Right atrium auricular region (tissue), 2 donors: ENCODE results near the gene SOX3. TPM values are rescaled to one million over a fixed set of nuclear protein-coding genes. Genes with fewer than 3 reads are reported as not detected.

Source experiments
- DNase-seq: peaks from one replicate; pipeline ENCODE4 v3.0.0-alpha.2; 2019; ENCODE audit warnings: low spot score
- H3K27ac ChIP-seq, 2 donors: fragments of 200-600 bp; sonication (generic); 1 replicate in 1 of 2; 2 replicates in 1 of 2; pipeline ENCODE4 v1.5.1; 2016 to 2019
- H3K27me3 ChIP-seq, 2 donors: fragments of 200-600 bp; sonication (generic); one replicate each; pipeline versions ENCODE4 v1.5.1 to v1.6.0; 2017 to 2019
- H3K36me3 ChIP-seq: fragments of 200-600 bp; sonication (generic); one replicate; pipeline ENCODE4 v1.5.1; 2016
- H3K4me1 ChIP-seq, 2 donors: fragments of 200-600 bp; sonication (generic); one replicate each; pipeline versions ENCODE4 v1.5.1 to v1.6.0; 2017 to 2019
- H3K4me3 ChIP-seq, 2 donors: fragments of 200-600 bp; sonication (generic); 1 replicate in 1 of 2; 2 replicates in 1 of 2; pipeline ENCODE4 v1.5.1; 2017 to 2019; ENCODE audit warnings: mild to moderate bottlenecking in 1 of 2, moderate library complexity in 1 of 2
- H3K9me3 ChIP-seq, 2 donors: fragments of 200-600 bp; sonication (generic); one replicate each; pipeline ENCODE4 v1.5.1; 2019
- total RNA-seq, 2 donors: library from RNA; depleted of rRNA; stranded (reverse); fragments of >200 nt; gene quantifications; one replicate each; pipeline ENCODE4 v1.1.0, GENCODE V29; 2016
- TF ChIP-seq, protein P1 (sequence below), 2 donors: fragments of 200-600 bp; sonication (generic); IDR thresholded peaks; one replicate each; pipeline ENCODE4 v1.5.1; 2019; ENCODE audit warnings: antibody characterized with exemption in 2 of 2

SOX3 gene
- total RNA-seq, 2 donors from 2014 or later = not detected

DNA sequence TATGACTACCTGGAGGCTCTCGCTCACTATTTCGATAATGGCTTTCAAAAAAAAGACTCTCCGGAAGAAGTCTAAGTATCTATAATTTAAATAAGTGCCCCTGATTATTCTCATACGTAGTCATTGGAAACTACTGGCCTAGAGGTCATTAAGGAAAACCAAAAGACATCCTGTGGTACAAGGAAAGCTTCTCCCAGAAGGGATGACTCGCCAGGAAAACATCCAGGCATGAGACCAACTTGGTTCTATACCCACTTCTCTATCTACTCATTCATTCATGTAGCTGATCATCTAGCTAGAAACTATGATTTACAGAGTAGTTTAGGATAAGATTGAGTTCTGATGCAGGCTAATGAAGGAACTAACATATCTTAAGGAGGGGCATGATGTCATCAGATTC lies 37.7 kb downstream of the SOX3 start:
- H3K4me3 ChIP-seq = no peak overlapping the region
- H3K36me3 ChIP-seq = no peaks in the 10 kb centered on the region
- no peak for DNase-seq
- no peaks in the 10 kb centered on the region for H3K4me1 ChIP-seq
- TF ChIP-seq, protein P1, sequence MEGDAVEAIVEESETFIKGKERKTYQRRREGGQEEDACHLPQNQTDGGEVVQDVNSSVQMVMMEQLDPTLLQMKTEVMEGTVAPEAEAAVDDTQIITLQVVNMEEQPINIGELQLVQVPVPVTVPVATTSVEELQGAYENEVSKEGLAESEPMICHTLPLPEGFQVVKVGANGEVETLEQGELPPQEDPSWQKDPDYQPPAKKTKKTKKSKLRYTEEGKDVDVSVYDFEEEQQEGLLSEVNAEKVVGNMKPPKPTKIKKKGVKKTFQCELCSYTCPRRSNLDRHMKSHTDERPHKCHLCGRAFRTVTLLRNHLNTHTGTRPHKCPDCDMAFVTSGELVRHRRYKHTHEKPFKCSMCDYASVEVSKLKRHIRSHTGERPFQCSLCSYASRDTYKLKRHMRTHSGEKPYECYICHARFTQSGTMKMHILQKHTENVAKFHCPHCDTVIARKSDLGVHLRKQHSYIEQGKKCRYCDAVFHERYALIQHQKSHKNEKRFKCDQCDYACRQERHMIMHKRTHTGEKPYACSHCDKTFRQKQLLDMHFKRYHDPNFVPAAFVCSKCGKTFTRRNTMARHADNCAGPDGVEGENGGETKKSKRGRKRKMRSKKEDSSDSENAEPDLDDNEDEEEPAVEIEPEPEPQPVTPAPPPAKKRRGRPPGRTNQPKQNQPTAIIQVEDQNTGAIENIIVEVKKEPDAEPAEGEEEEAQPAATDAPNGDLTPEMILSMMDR (IDR thresholded peaks at IDR 0.05) = no peak
- H3K27ac ChIP-seq = no peak overlapping the region
- H3K27me3 ChIP-seq = no peaks in the 10 kb centered on the region
- no peaks in the 10 kb centered on the region for H3K9me3 ChIP-seq

Other genes with a start within 250 kb of the SOX3 start
- gene LINC00632, start 204.7 kb upstream of the SOX3 start, total RNA-seq = 10 to 100 TPM; 34.1 to 91.0 TPM